GM19023 (cell line): ENCODE results near the gene SPSB3.
A peak's percentile ranks its signal among the peaks of the same experiment; 100 is the strongest.

Experiments used
- ATAC-seq: cut with Tn5 transposase; IDR thresholded peaks from one replicate; pipeline ENCODE4 v1.9.1; 2021; ENCODE audit warnings: mild to moderate bottlenecking, moderate library complexity; ENCODE audit not compliant: unreplicated experiment

SPSB3 gene

GRCh38 chr16:1782408-1783264 is at the start of gene SPSB3, which contains the start of gene NUBP2:
SPSB3 (minus strand) TSS chr16:1782571; CDS start chr16:1781483, 1,088 bp downstream.
NUBP2 (plus strand) TSS chr16:1782960; CDS start chr16:1783021, 61 bp downstream.
- peak; percentile 84 for ATAC-seq

GRCh38 chr16:1831186-1832075 is 49.1 kb upstream of the SPSB3 start:
- ATAC-seq, result no peak

- no peak for ATAC-seq
These were observed 47.8 kb upstream of the SPSB3 start for GRCh38 chr16:1830213-1830612.

GRCh38 chr16:1828645-1829410 is 46.5 kb upstream of the SPSB3 start:
- ATAC-seq, result no peak

GRCh38 chr16:1826691-1827573 is 44.6 kb upstream of the SPSB3 start, which contains the start of the genes FAHD1 and HAGH:
FAHD1 (plus strand) TSS chr16:1827206; CDS start chr16:1827239, 33 bp downstream.
HAGH (minus strand) TSS chr16:1826825; CDS start chr16:1826787, 38 bp downstream.
- ATAC-seq, result peak; percentile 89

GRCh38 chr16:1825864-1826690 is 43.7 kb upstream of the SPSB3 start:
- ATAC-seq, result peak; percentile 47

GRCh38 chr16:1825381-1825863 is 43.1 kb upstream of the SPSB3 start:
- ATAC-seq, result no peak

- no peak for ATAC-seq
These were observed 41.5 kb upstream of the SPSB3 start for GRCh38 chr16:1823821-1824220.

- no peak for ATAC-seq
These were observed 40.4 kb upstream of the SPSB3 start for GRCh38 chr16:1822801-1823200.

GRCh38 chr16:1821861-1822611 is 39.7 kb upstream of the SPSB3 start:
- ATAC-seq, result no peak

GRCh38 chr16:1820946-1821290 is 38.5 kb upstream of the SPSB3 start:
- no peak for ATAC-seq

- no peak for ATAC-seq
These were observed 38.0 kb upstream of the SPSB3 start for GRCh38 chr16:1820096-1820945.

GRCh38 chr16:1819611-1820010 is 37.2 kb upstream of the SPSB3 start:
- ATAC-seq, result no peak

- no peak for ATAC-seq
These were observed 36.6 kb upstream of the SPSB3 start for GRCh38 chr16:1818873-1819525.

GRCh38 chr16:1818204-1818872 is 36.0 kb upstream of the SPSB3 start:
- no peak for ATAC-seq

GRCh38 chr16:1817716-1818115 is 35.3 kb upstream of the SPSB3 start:
- no peak for ATAC-seq
